Activated naive CD4-positive, alpha-beta T cell treated with anti-CD3 and anti-CD28 coated beads for 36 hours (primary cell): ENCODE data around the gene NFE2L3. TPM values are rescaled to one million over a fixed set of nuclear protein-coding genes. Genes with fewer than 3 reads are reported as not detected.
"Not testable (repeated sequence)": the region's sequence is repeated elsewhere in the genome, so short reads cannot be mapped to it uniquely, and the experiment has no call there.

Experiments
- CTCF ChIA-PET: fragments of 350-600 bp; sonication (Branson Sonifier 250); formaldehyde crosslinking; loops from one replicate; lab custom pipeline; 2021; ENCODE audit warnings: antibody characterized with exemption; lab: Charles Lee
- DNase-seq: peaks from one replicate; pipeline ENCODE4 v3.0.0-alpha.2; 2020
- H3K27ac Mint-ChIP-seq: one replicate; pipeline ENCODE4 v1.8.0; 2021; ENCODE audit warnings: mild to moderate bottlenecking, mixed read lengths
- H3K27me3 Mint-ChIP-seq: one replicate; pipeline ENCODE4 v1.8.0; 2021; ENCODE audit warnings: low read depth, mixed read lengths
- H3K36me3 Mint-ChIP-seq: one replicate; pipeline ENCODE4 v1.8.0; 2021; ENCODE audit warnings: low read depth, mixed read lengths
- H3K4me1 Mint-ChIP-seq: one replicate; pipeline ENCODE4 v1.8.0; 2021; ENCODE audit warnings: low read depth, mixed read lengths
- H3K4me3 Mint-ChIP-seq: one replicate; pipeline ENCODE4 v1.8.0; 2021; ENCODE audit warnings: mild to moderate bottlenecking, moderate library complexity, mixed read lengths
- H3K9me3 Mint-ChIP-seq: one replicate; pipeline ENCODE4 v1.8.0; 2021; ENCODE audit warnings: mixed read lengths
- intact Hi-C: fragments of 100-400 bp; cut with micrococcal nuclease; formaldehyde crosslinking; loops from one replicate; pipeline ENCODE4 v1.15.1; 2023
- total RNA-seq, 2 experiments: library from RNA; stranded (reverse); gene quantifications; one replicate each; pipeline ENCODE4 v1.2.3, GENCODE V29; 2021

NFE2L3 gene
- total RNA-seq, 2 experiments from 2014 or later: 12.5 to 12.9 TPM

- Mint-ChIP-seq H3K4me1 (peaks cover 87% of the 10 kb centered on the region), H3K27ac (peak overlapping the region; percentile 26), H3K4me3 (no peak overlapping the region), H3K27me3 (no peaks in the 10 kb centered on the region), H3K36me3 (peaks cover 75% of the 10 kb centered on the region), H3K9me3 (no peaks in the 10 kb centered on the region)
- intact Hi-C loops: no loop called here
- CTCF ChIA-PET: interaction anchor here (0.7 to 1.4 kb wide), 3 partner anchors 10 to 175 kb away, joined by 3 to 5 read pairs (median 4); no protein-coding TSS in a partner anchor
- no peak for DNase-seq
Measured at GRCh38 chr7:26190417-26190869, 38.4 kb downstream of the NFE2L3 start.

DNA sequence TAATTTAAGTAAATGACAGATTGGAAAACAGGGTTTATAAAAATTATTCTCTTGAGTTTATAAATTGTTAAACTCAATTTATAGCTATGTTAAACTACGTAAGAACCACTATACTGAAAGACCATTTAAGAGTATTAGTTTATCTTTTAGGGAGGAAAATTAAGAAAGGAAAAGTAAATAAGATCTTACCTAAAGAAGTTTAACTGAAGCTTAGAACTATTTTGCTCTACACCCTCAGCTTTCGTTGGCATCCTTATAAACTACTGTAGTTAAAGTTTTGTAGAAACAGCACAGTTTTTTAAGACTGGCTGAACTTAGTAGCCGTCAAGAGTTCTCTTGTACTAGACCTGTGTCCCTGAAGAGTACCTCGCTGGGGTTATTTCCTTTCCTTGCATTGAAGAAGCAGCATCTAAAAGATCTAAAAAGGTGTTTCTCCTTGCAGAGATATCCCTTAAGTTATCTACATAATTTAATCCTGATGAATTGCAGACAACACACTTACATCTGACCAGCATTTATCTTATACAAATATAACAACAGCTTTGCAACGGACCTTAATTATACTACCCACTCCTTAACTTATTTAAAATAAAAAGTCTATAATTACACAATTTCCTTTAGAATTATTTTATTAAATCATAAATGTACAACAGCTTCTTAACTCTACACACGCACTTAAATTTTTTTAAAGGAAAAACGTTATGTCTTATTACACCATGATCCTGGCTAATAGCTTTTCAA lies 39.4 kb downstream of the NFE2L3 start:
- no peak for DNase-seq
- Mint-ChIP-seq H3K9me3 (no peaks in the 10 kb centered on the region), H3K36me3 (peaks cover 78% of the 10 kb centered on the region), H3K4me3 (no peak overlapping the region), H3K4me1 (peaks cover 90% of the 10 kb centered on the region), H3K27ac (peak overlapping the region; percentile 36), H3K27me3 (no peaks in the 10 kb centered on the region)
- intact Hi-C loops: no loop called here
- CTCF ChIA-PET: interaction anchor here (0.7 to 2.2 kb wide), 7 partner anchors 9 to 174 kb away, joined by 3 to 18 read pairs (median 5); partner anchors contain the start of gene NFE2L3

DNA sequence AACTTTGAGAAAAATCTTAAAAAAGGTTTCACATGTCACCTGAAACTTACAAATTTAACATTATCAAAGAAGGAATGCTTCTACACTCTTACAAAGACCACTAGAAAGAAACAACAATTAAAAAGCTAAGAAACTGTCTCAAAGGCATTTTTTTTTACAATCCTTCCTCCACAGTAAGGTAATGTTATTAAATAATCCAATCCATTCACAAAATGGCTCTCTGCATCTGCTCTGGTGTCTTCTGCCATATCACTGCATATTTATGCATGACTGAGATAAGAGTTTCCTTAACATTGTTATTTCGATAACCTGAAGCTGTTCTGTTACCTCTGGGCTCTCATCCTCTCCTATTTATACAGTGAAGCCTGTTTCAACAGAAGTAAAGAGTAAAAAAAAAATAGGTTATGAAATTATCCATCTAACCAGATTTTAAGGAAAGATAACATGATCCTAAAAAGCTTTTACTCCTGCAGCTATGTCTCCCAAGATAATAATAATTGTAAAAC lies 40.0 kb downstream of the NFE2L3 start:
- no peaks in the 10 kb centered on the region for H3K9me3 Mint-ChIP-seq
- intact Hi-C loops: no loop called here

DNA sequence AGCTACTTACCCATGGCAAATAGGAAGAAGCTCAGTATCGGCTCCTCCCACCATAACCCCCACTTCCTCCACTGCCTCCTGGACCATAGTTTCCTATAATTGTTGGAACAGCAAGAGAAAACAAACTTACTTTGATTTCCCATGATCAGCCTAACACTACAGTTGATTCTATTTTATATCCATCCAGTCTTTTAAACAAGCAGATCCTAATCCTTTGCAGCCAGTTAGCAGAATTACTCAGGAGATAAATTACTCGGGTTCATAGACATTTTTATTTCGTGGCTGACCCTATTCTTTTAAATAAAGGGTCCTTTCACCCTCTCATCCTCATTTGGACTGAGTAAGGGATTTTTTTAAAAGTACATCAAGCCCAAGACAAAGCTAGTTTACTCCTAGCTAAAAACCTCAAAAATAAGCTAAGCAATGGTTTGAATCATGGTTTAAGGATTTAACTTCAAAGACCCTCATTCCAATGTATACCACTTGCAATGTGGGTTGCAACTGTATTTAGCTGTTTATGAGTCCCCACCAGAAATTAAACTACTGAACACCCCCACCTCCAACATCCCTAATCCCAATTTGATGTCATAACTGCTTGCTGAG lies 40.6 kb downstream of the NFE2L3 start:
- Mint-ChIP-seq H3K4me1 (peaks cover 85% of the 10 kb centered on the region), H3K27me3 (no peaks in the 10 kb centered on the region), H3K4me3 (peak overlapping the region; percentile 60), H3K36me3 (peaks cover 88% of the 10 kb centered on the region), H3K9me3 (no peaks in the 10 kb centered on the region), H3K27ac (peak overlapping the region; percentile 90)
- intact Hi-C loops: no loop called here
- CTCF ChIA-PET: interaction anchor here (0.6 to 2.2 kb wide), 9 partner anchors 35 to 882 kb away, joined by 3 to 18 read pairs (median 4); partner anchors contain the start of gene NFE2L3
- DNase-seq: no peak

More for the DNA sequence above, 40.0 kb downstream of the NFE2L3 start:
- no peak for DNase-seq
- Mint-ChIP-seq H3K27me3 (no peaks in the 10 kb centered on the region), H3K4me3 (peak overlapping the region; percentile 36), H3K36me3 (peaks cover 82% of the 10 kb centered on the region), H3K27ac (peak overlapping the region; percentile 90), H3K4me1 (peaks cover 88% of the 10 kb centered on the region)
- CTCF ChIA-PET: interaction anchor here (0.7 to 2.2 kb wide), 6 partner anchors 40 to 882 kb away, joined by 4 to 18 read pairs (median 4); partner anchors contain the start of gene NFE2L3

DNA sequence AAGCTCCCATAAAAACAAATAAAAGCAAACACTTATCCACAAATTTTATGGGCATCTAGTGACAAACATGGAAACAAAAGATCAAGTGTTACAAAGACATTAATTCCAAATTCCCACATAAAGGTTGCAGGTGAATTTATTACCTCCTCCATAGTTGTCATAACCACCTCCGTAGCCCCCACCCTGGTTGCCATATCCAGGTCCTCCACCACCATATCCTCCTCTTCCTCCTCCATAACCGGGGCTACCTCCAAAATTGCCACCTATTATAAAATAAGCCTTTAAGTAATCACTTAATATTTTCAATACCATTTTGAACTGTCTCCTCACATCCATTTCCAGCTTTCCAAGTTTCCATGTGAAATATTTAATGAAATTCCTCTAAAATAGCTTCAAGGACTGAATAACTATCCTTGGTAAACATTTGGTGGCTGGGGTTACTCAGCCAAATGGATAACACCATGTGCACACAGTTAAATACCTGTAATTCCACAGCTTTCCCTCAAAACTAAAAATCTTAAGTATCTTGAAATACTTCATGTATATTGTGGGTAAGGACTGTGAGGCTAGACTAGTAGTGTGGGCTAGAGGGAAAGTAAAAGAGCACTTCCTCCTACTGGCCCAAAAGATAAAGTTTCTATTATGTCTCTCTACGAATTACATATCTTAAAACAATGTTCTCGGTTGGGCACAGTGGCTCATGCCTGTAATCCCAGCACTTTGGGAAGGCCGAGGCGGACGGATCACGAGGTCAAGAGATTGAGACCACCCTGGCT lies 41.6 kb downstream of the NFE2L3 start:
- H3K36me3 Mint-ChIP-seq: peaks cover 93% of the 10 kb centered on the region
- H3K4me1 Mint-ChIP-seq: peaks cover 78% of the 10 kb centered on the region
- intact Hi-C loops: no loop called here
- H3K4me3 Mint-ChIP-seq: peak overlapping the region; percentile 60
- no peaks in the 10 kb centered on the region for H3K27me3 Mint-ChIP-seq
- peak overlapping the region; percentile 90 for H3K27ac Mint-ChIP-seq
- no peaks in the 10 kb centered on the region for H3K9me3 Mint-ChIP-seq
- CTCF ChIA-PET: interaction anchor here (1.2 to 4.3 kb wide), 7 partner anchors 9 to 115 kb away, joined by 3 to 27 read pairs (median 5); partner anchors contain the start of gene NFE2L3
- no peak for DNase-seq

DNA sequence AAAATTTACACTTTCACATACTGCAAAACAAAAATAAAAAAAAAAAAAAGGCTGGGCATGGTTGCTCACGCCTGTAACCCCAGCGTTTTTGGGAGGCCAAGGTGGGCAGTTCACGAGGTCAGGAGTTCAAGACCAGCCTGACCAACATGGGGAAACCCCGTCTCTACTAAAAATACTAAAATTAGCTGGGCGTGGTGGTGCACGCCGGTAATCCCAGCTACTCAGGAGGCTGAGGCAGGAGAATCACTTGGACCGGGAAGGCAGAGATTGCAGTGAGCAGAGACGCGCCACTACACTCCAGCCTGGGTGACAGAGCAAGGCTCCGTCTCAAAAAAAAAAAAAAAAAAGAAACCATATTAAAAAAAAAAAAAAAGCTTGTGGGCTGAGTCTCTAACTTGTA lies 42.8 kb downstream of the NFE2L3 start:
- H3K9me3 Mint-ChIP-seq, H3K27me3 Mint-ChIP-seq, DNase-seq, intact Hi-C loops: not testable (repeated sequence)
- H3K4me1 Mint-ChIP-seq: peaks cover 68% of the 10 kb centered on the region
- H3K27ac Mint-ChIP-seq: peak overlapping the region; percentile 90
- peak overlapping the region; percentile 60 for H3K4me3 Mint-ChIP-seq
- H3K36me3 Mint-ChIP-seq: peaks cover 93% of the 10 kb centered on the region
- CTCF ChIA-PET: interaction anchor here (1.1 to 4.3 kb wide), 4 partner anchors 8 to 104 kb away, joined by 3 to 27 read pairs (median 4); partner anchors contain the start of gene NFE2L3

- intact Hi-C loops: no loop called here
- H3K4me3 Mint-ChIP-seq: peak overlapping the region; percentile 100
- CTCF ChIA-PET: interaction anchor here (1.1 to 4.3 kb wide), 4 partner anchors 7 to 105 kb away, joined by 3 to 27 read pairs (median 4); partner anchors contain the start of gene NFE2L3
- H3K27ac Mint-ChIP-seq: peak overlapping the region; percentile 94
- H3K36me3 Mint-ChIP-seq: peaks cover 95% of the 10 kb centered on the region
- no peaks in the 10 kb centered on the region for H3K9me3 Mint-ChIP-seq
- no peak for DNase-seq
- H3K4me1 Mint-ChIP-seq: peaks cover 66% of the 10 kb centered on the region
- H3K27me3 Mint-ChIP-seq: no peaks in the 10 kb centered on the region
Measured at GRCh38 chr7:26195182-26195581, 43.2 kb downstream of the NFE2L3 start.

DNA sequence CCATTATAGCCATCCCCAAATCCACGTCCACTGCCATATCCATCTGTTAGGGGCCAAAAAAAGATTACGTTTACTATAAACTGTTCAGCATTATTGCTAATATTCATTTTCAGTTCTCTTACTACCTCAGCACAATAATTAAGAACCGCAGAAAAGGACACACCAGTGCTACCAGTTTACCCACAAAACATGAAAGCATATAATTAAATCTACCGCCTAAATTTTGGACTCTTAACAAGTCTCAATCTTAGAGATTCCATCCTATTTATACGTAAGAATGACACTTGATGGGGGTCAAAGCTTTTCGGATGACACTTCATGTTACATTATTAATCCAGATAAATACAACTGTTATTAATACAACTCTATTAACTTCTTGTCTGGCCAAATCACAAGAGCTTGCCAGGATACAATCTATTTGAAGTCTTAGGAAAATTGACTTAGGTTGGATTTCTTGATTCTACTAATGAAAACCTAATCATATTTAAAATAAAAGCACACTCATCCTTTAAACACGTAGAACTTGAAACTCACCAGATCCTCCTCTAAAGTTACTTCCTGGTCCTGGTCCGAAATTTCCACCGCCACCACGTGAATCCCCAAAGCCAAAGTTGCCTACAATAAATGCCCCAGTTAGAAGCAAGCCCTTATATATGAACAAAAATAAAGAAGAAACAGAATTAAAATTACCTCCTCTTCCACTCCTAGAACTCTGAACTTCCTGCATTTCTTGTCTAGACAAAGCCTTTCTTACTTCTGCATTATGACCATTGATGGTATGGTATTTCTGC lies 44.1 kb downstream of the NFE2L3 start:
- intact Hi-C loops: no loop called here
- DNase-seq: no peak
- peaks cover 60% of the 10 kb centered on the region for H3K4me1 Mint-ChIP-seq
- H3K27me3 Mint-ChIP-seq: no peaks in the 10 kb centered on the region
- CTCF ChIA-PET: interaction anchor here (1.0 to 4.3 kb wide), 2 partner anchors 30 to 106 kb away, joined by 3 to 27 read pairs; no protein-coding TSS in a partner anchor
- H3K4me3 Mint-ChIP-seq: peak overlapping the region; percentile 100
- H3K36me3 Mint-ChIP-seq: peaks cover 92% of the 10 kb centered on the region
- H3K9me3 Mint-ChIP-seq: no peaks in the 10 kb centered on the region
- peak overlapping the region; percentile 94 for H3K27ac Mint-ChIP-seq

DNA sequence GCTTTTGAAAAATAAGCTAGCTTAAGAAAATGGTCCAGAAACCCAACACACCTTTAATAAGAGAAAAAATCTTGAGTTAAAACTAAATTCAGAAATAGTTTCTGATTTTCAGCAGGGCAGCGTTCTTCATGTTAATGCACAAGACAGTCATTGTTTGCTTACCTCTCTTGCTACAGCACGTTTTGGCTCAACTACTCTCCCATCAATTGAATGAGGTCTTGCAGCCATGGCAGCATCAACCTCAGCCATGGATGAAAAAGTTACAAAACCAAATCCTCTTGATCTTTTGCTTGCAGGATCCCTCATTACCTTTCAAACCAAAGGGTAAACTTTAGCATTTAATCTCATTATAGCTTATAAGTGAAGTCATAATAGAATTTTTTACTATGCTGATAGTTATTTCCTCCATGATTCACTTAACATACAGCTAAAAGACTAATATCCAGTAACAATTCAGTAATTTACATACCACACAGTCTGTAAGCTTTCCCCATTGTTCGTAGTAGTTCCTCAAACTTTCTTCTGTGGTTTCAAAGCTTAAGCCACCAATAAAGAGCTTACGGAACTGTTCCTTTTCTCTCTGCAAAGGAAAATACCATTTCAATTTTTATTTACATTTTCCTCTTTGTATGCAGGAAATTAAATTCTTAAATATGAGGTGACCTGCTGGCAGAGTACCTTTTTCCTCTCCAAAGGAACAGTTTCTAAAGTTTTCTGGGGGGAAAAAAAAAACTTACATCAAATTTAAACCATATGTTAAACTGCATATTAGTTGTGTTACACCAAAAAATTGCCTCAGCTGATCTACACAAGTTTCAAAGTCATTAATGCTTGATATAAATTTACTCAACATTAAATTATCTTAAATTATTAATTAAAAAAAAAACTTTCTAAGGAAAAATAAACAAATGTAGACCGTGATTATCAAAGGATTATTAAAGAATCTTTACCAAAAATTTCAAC lies 45.4 kb downstream of the NFE2L3 start:
- intact Hi-C loops: loop anchor here (1.0 kb wide), 2 partner anchors 9 to 106 kb away; no protein-coding TSS in a partner anchor
- CTCF ChIA-PET: interaction anchor here (0.7 to 4.3 kb wide), 14 partner anchors 9 to 172 kb away, joined by 3 to 27 read pairs (median 3); no protein-coding TSS in a partner anchor
- H3K27me3 Mint-ChIP-seq: no peaks in the 10 kb centered on the region
- H3K9me3 Mint-ChIP-seq: no peaks in the 10 kb centered on the region
- peak overlapping the region; percentile 100 for H3K4me3 Mint-ChIP-seq
- H3K4me1 Mint-ChIP-seq: peaks cover 49% of the 10 kb centered on the region
- H3K36me3 Mint-ChIP-seq: peaks cover 81% of the 10 kb centered on the region
- DNase-seq: no peak
- peak overlapping the region; percentile 100 for H3K27ac Mint-ChIP-seq

DNA sequence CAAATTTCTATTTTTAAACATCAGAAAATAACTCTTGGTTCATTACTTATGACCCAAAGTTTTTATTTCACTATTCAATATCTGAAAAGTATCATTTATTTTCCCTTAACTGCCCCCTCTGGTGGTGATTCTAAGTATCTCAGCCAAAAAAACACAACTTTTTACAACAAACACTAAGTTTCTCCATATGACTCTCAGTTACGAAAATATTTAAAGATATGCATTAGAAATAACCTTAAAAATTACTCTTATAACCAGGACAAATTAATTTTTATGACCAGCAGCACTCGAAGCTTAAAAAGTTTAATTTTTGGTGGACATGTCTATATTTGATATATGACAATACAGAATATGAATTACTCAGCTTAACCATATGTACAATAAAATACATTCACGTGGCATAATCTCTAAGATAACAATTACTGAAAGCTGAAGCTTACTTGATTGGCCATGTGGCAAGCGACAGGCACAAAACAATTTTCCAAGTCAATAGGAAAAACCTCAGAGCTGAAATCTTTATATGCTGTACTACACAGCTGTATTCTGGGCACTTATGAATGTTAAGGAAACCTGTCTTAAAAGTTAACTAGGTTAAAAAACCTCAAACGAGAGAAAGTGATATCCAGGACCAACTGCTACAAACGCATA lies 46.3 kb downstream of the NFE2L3 start:
- Mint-ChIP-seq H3K4me1 (peaks cover 40% of the 10 kb centered on the region), H3K9me3 (no peaks in the 10 kb centered on the region), H3K27ac (peak overlapping the region; percentile 100), H3K4me3 (peak overlapping the region; percentile 100), H3K27me3 (no peaks in the 10 kb centered on the region), H3K36me3 (peaks cover 79% of the 10 kb centered on the region)
- DNase-seq: no peak
- CTCF ChIA-PET: interaction anchor here (0.9 to 4.3 kb wide), 9 partner anchors 9 to 172 kb away, joined by 3 to 27 read pairs (median 4); no protein-coding TSS in a partner anchor
- intact Hi-C loops: loop anchor here (1.0 kb wide), 1 partner anchor 107 kb away; no protein-coding TSS in a partner anchor
